Caki2 (cell line): Measurements from ENCODE around the gene PHACTR4. TPM values are rescaled to one million over a fixed set of nuclear protein-coding genes. Genes with fewer than 3 reads are reported as not detected.
"Not testable (repeated sequence)": the region's sequence is repeated elsewhere in the genome, so short reads cannot be mapped to it uniquely, and the experiment has no call there.

Experiments
- DNase-seq: peaks from one replicate; pipeline ENCODE4 v3.0.0-alpha.2; 2015; ENCODE audit warnings: low read depth
- in situ Hi-C: cut with HindIII; loops from 2 replicates; pipeline ENCODE4 v1.10.0; 2016; ENCODE audit warnings: low sequenced_read_pairs, low pct_unique_long_range_greater_than_20kb, mixed read lengths
- total RNA-seq: library from RNA; depleted of rRNA; stranded (reverse); fragments of >200 nt; shearing (Covaris generic); gene quantifications from 2 replicates; pipeline ENCODE4 v1.2.3, GENCODE V29; 2014; ENCODE audit warnings: low replicate concordance

Gene PHACTR4
- total RNA-seq, 1 experiment from 2014 or later: 4.2 TPM

- in situ Hi-C loops: no loop called here
- DNase-seq: no peak
Observed at GRCh38 chr1:28457678-28458077, 88.1 kb downstream of the PHACTR4 start.

DNA sequence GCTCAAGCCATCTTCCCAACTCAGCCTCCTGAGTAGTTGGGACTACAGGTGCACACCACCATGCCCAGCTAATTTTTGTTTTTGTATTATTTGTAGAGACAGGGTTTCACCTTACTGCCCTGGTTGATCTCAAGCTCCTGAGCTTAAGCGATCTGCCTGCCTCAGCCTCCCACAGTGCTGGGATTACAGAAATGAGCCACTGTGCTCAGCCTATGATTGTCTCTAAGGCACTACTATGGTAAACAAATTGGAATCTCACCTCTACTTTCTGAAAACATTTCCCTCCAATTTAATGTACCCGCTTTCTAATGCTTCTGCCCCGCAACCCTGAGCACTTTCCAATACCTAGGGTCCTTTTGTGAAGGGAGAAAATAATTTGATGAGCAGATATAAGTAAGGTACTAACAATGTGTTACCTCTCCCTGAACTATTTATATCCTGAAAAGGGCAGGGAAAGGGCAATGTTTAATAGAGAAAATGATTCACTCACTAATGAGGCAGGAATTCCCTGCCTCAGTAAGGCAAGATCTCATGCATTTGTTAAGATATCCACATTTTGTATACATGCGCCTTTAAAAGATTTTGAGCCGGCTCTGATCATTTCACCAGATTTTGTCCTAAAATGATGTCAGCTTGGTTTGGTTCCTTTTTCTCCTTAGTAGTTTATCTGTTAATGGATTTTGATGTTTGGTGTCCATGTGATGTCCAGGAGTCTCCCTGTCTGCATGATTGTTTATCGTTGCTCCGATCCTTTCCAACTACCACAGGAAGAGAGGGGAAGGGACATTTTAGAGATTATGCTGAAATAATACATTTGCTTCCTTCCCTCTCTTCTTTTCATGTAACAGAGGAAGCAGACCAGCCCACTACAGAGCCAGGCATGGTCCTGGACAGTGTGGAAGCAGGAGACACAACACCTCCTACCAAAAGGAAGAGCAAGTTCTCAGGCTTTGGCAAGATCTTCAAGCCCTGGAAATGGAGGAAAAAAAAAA lies 89.0 kb downstream of the PHACTR4 start:
- in situ Hi-C loops: no loop called here
- DNase-seq: no peak

DNA sequence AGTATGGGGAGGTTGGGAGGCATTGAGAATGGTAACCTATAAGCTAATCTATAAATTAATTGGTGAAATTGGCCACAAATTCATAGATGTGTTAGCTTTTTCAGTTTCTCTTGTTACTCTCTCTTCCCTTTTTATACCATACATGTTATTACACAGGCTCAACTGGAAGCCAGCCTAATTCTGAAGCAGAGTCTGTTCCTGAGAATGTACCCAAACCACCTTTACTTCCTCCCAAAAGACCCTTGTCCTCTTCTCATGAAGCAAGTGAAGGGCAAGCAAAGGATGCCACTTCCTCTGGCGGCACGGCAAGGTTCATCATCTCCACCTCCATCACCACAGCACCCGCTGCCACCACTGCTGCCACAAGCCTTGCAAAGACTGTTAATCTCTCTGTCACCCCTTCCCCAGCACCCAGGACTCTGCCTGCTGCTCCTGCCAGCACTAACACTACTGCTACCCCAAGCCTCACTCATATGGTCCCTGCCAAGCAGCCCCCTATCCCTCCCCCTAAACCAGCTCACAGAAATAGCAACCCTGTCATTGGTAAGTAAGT lies 96.8 kb downstream of the PHACTR4 start:
- in situ Hi-C loops: no loop called here
- DNase-seq: no peak

DNA sequence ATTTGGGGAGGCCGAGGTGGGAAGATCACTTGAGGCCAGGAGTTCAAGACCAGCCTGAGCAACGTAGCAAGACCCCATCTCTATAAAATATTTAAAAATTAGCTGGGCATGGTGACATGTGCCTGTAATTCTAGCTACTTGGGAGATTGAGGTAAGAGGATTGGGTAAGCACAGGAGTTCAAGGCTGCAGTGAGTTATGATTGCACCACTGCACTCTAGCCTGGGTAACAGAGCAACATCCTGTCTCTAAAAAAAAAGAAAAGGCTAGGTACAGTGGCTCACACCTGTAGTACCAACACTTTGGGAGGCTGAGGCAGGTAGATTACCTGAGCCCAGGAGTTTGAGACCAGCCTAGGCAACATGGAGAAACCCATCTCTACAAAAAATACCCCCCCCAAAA lies 100.6 kb downstream of the PHACTR4 start:
- in situ Hi-C loops: no loop called here
- no peak for DNase-seq

- in situ Hi-C loops, DNase-seq: not testable (repeated sequence)
Observed at GRCh38 chr1:28479497-28479896, 110.0 kb downstream of the PHACTR4 start.

DNA sequence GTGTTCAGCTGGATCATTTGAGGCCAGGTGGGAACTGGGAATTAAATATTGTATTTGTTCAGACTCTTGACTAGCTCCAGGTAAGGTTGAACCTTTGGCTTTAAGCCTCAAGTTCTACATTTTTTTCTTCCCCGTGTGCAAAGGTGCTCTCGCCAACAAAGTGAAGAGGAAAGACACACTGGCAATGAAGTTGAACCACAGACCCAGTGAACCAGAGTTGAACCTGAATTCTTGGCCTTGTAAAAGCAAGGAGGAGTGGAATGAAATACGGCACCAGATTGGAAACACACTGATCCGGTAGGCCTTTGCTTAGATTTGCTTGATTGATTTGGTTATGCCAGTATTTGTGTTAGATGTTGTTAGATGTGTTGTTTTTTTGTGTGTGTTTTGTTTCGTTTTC lies 110.8 kb downstream of the PHACTR4 start:
- peak; percentile 17 for DNase-seq
- in situ Hi-C loops: no loop called here

- no peak for DNase-seq
- in situ Hi-C loops: no loop called here
Observed at GRCh38 chr1:28482138-28482537, 112.6 kb downstream of the PHACTR4 start.

DNA sequence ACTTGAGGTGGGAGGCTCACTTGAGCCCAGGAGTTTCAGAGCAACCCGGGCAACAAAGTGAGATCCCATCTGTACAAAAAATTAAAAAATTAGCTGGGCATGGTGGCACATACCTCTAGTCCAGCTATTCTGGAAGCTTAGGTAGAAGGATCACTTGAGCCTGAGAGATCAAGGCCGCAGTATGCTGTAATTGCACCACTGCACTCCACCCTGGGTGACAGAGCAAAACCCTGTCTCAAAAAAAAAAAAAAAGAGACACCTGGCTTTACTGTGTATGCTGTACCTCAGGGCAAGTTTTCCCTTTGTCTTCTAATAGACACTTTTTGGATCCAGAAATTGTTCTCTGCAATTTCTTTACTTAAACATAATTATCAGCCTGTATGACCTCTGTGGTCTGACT lies 113.2 kb downstream of the PHACTR4 start:
- in situ Hi-C loops: no loop called here

GRCh38 chr1:28494737-28495136 lies 125.2 kb downstream of the PHACTR4 start:
- DNase-seq: no peak
- in situ Hi-C loops: no loop called here

More for the DNA sequence above, 113.2 kb downstream of the PHACTR4 start:
- no peak for DNase-seq

GRCh38 chr1:28499553-28499952 lies 130.0 kb downstream of the PHACTR4 start:
- in situ Hi-C loops: no loop called here

GRCh38 chr1:28501925-28502324 lies 132.4 kb downstream of the PHACTR4 start:
- no peak for DNase-seq
- in situ Hi-C loops: no loop called here

More at GRCh38 chr1:28499553-28499952, 130.0 kb downstream of the PHACTR4 start:
- DNase-seq: no peak

GRCh38 chr1:28503117-28503516 lies 133.6 kb downstream of the PHACTR4 start:
- in situ Hi-C loops: no loop called here

GRCh38 chr1:28505406-28506187 lies 136.1 kb downstream of the PHACTR4 start, which contains the start of gene RCC1:
Gene RCC1, plus strand, starts transcription at chr1:28506043. Its CDS starts 23,824 bp downstream, at chr1:28529867.
- DNase-seq: peak; percentile 95
- in situ Hi-C loops: no loop called here

More at GRCh38 chr1:28503117-28503516, 133.6 kb downstream of the PHACTR4 start:
- no peak for DNase-seq

DNA sequence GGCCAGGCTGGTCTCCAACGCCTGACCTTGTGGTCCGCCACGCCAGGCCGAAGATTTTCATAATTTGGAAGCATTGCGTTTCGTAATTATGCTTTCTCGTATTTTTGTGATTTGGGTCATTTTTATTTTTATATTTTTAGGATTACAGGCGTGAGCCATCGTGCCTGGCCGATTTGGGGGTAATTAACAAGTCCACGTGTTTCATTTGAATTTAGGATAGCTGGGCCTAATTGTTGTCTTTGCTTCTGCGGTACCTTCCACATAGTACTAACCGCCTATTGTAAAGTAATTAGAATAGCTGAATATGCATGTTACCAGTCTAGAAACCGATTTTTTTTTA lies 137.3 kb downstream of the PHACTR4 start:
- no peak for DNase-seq
- in situ Hi-C loops: no loop called here

DNA sequence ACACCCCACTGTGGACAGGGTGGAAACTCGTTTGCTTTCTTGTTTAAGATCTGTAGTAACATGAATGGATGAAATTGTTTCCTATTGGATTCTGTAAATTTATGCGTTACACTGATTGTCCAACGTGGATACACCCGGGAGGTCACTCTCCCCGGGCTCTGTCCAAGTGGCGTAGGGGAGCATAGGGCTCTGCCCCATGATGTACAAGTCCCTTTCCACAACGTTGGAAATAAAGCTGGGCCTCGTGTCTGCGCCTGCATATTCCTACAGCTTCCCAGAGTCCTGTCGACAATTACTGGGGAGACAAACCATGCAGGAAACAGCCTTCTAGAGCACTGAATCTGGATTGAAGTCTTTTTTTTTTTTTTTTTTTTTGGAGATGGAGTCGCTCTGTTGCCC lies 137.7 kb downstream of the PHACTR4 start:
- in situ Hi-C loops: no loop called here

DNA sequence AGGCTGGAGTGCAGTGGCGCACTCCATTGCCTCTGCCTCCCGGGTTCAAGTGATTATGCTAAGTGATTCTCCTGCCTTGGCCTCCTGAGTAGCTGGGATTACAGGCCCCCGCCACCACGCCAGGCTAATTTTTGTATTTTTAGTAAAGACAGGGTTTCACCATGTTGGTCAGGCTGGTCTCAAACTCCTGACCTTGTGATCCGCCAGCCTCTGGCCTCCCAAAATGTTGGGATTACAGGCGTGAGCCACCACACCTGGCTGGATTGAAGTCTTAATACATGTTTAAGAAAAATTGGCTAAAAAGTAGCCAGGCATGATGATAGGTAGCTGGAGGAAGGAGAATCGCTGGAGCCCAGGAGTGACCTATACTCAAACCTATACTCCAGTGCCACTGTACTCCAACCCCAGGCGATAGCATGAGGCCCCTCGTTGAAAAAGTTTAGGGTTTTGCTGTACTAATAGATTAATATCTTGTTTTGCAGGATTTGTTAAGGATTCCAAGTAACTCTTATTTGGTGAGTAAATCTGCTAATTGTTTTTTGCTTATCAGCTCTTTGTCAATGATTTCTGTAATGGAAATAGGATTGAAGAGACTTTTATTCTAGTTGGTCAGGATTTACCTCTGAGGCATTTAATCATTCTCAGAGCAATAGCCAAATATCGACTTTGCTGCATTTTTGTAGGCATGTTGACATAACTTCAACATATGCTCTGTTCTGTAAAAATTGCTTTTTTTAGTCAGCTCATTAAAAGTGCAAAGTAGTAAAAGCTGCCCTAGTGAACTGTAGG lies 138.3 kb downstream of the PHACTR4 start:
- DNase-seq: no peak
- in situ Hi-C loops: no loop called here

More for the DNA sequence above, 137.7 kb downstream of the PHACTR4 start:
- no peak for DNase-seq

DNA sequence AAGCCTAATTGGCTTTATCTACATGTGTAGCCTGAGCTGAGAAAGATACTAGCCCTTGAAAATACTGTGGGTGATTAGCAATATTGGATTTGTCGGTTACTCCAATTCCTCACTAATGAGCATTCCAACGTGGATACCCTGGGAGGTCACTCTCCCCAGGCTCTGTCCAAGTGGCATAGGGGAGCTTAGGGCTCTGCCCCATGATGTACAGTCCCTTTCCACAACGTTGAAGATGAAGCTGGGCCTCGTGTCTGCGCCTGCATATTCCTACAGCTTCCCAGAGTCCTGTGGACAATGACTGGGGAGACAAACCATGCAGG lies 138.9 kb downstream of the PHACTR4 start:
- DNase-seq: no peak
- in situ Hi-C loops: no loop called here

DNA sequence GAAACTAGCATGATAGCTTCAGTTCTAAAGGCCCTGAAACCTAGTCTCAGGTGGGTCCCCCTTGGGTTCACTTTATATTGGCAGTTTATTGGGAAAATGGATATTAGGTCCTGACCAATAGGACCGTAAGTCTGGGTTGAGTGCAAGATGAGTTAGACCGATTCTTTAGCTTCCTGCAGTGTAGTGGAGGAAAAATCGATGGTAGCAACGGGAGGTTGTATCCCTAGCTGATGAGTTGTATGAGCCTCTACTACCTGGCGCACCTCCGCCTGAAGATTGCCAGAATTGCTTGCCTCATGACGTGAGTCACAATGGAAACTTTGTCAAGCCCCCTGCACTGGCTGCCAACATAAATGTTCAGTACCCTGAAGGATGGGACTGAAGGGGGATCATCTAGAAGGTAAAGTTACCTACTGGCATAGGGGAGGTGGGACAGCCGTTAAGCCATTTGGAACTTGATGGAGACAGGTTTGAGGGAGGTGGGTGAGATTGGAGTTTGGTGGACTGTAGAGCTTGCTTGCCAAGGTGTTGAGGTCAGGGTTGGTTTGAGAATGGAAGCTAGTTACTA lies 140.2 kb downstream of the PHACTR4 start:
- DNase-seq: peak; percentile 31
- in situ Hi-C loops: no loop called here
